CD4-positive, CD25-positive, alpha-beta regulatory T cell (primary cell): ENCODE data around the gene NYAP2. TPM values are rescaled to one million over a fixed set of nuclear protein-coding genes. Genes with fewer than 3 reads are reported as not detected.
A peak's percentile ranks its signal among the peaks of the same experiment; 100 is the strongest.

Experiments
- ATAC-seq, 2 donors: fragments of 150-1000 bp; cut with Tn5 transposase; one replicate each; pipeline ENCODE4 v1.10.0; 2021; ENCODE audit warnings: low read depth in 2 of 2, moderate number of reproducible peaks in 2 of 2, moderate library complexity in 1 of 2
- DNase-seq, 3 donors: peaks; one replicate each; pipeline versions ENCODE4 v3.0.0 to v3.0.0-alpha.2; 2012 to 2022; ENCODE audit warnings: mixed read lengths in 1 of 3
- H3K27ac ChIP-seq: one replicate; pipeline ENCODE4 v1.7.0; 2013; ENCODE audit warnings: mild to moderate bottlenecking, low read length; ENCODE audit not compliant: insufficient read depth, poor library complexity, severe bottlenecking
- H3K27me3 ChIP-seq: one replicate; pipeline ENCODE4 v1.7.0; 2013; ENCODE audit warnings: low read length; ENCODE audit not compliant: control insufficient read depth, insufficient read depth
- H3K36me3 ChIP-seq: one replicate; pipeline ENCODE4 v1.7.0; 2013; ENCODE audit warnings: mild to moderate bottlenecking, low read length, moderate library complexity; ENCODE audit not compliant: control insufficient read depth, insufficient read depth
- H3K4me1 ChIP-seq: 2 replicates; pipeline ENCODE4 v1.7.0; 2013; ENCODE audit warnings: mild to moderate bottlenecking, low read length; ENCODE audit not compliant: insufficient read depth, control insufficient read depth, poor library complexity, severe bottlenecking
- H3K4me3 ChIP-seq: one replicate; pipeline ENCODE4 v1.7.0; 2013; ENCODE audit warnings: low read depth, mild to moderate bottlenecking, low read length, moderate library complexity
- H3K9me3 ChIP-seq, 2 experiments: 1 replicate in 1 of 2; 2 replicates in 1 of 2; pipeline ENCODE4 v1.7.0; 2013; ENCODE audit warnings: low read length in 2 of 2, mild to moderate bottlenecking in 1 of 2, moderate library complexity in 1 of 2; ENCODE audit not compliant: control insufficient read depth in 2 of 2
- H3K27ac Mint-ChIP-seq, 3 donors: one replicate each; pipeline ENCODE4 v1.8.0; 2020 to 2022; ENCODE audit warnings: mild to moderate bottlenecking in 3 of 3, mixed read lengths in 3 of 3, moderate library complexity in 2 of 3
- H3K27me3 Mint-ChIP-seq: one replicate; pipeline ENCODE4 v1.8.0; 2022; ENCODE audit warnings: mild to moderate bottlenecking, mixed read lengths
- H3K36me3 Mint-ChIP-seq: one replicate; pipeline ENCODE4 v1.8.0; 2020; ENCODE audit warnings: mixed read lengths
- H3K4me1 Mint-ChIP-seq, 4 donors: one replicate each; pipeline ENCODE4 v1.8.0; 2020 to 2022; ENCODE audit warnings: mixed read lengths in 4 of 4, mild to moderate bottlenecking in 1 of 4
- H3K4me3 Mint-ChIP-seq, 4 donors: one replicate each; pipeline ENCODE4 v1.8.0; 2020 to 2022; ENCODE audit warnings: mild to moderate bottlenecking in 4 of 4, mixed read lengths in 4 of 4, moderate library complexity in 3 of 4
- H3K9me3 Mint-ChIP-seq, 7 donors: one replicate each; pipeline ENCODE4 v1.8.0; 2020 to 2022; ENCODE audit warnings: mixed read lengths in 7 of 7, mild to moderate bottlenecking in 3 of 7, moderate library complexity in 2 of 7
- polyA plus RNA-seq, 4 donors: library from polyadenylated mRNA; unstranded; fragments of 300-500 nt; fragmentation: Illumina TruSeq; gene quantifications; one replicate each; pipeline ENCODE4 v1.2.3, GENCODE V29; 2021
- total RNA-seq: library from RNA; stranded (reverse); gene quantifications from one replicate; pipeline ENCODE4 v1.2.3, GENCODE V29; 2022

Gene NYAP2
- total and polyA plus RNA-seq, 5 donors from 2014 or later: 0.20 TPM; not detected in 4

GRCh38 chr2:225598426-225598825 is 198.9 kb downstream of the NYAP2 start:
- H3K36me3 Mint-ChIP-seq: no peaks in the 10 kb centered on the region
- peaks cover 0 to 5% (median 0%) of the 10 kb centered on the region in 7 donors for H3K9me3 Mint-ChIP-seq
- ATAC-seq: no peak

DNA sequence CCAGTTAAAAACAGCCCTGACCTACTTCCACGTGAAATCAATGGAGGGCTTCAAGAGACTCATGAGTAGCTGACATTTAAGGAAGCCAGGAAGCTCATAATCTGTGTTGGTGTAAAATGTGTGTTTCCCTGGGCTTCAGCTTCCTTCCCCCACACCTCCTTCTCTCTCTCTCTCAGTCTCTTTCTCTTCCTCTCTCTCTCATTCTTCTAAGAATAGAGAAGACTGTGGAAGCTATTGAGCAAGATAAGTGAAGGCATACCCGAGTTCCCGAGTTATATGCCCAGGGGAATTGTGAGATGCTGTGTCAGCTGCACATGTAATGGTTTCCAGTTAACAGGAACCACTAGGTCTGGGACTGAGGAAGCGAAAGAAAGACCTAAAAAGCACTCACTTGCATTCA is 199.4 kb downstream of the NYAP2 start:
- no peaks in the 10 kb centered on the region for H3K36me3 ChIP-seq
- H3K9me3 ChIP-seq: no peaks in the 10 kb centered on the region
- H3K27ac ChIP-seq: no peak overlapping the region
- ATAC-seq: no peak
- Mint-ChIP-seq H3K4me3 (no peak overlapping the region), H3K27ac (no peak overlapping the region), H3K36me3 (no peaks in the 10 kb centered on the region), H3K4me1 (no peaks in the 10 kb centered on the region), H3K9me3 (peaks cover 0 to 5% (median 0%) of the 10 kb centered on the region in 7 donors), H3K27me3 (no peaks in the 10 kb centered on the region)
- no peak for DNase-seq
- H3K4me3 ChIP-seq: no peak overlapping the region
- H3K4me1 ChIP-seq: no peaks in the 10 kb centered on the region
- H3K27me3 ChIP-seq: no peaks in the 10 kb centered on the region

More at GRCh38 chr2:225598426-225598825, 198.9 kb downstream of the NYAP2 start:
- no peaks in the 10 kb centered on the region for H3K27me3 ChIP-seq
- Mint-ChIP-seq H3K4me1 (no peaks in the 10 kb centered on the region), H3K4me3 (no peak overlapping the region), H3K27ac (no peak overlapping the region), H3K27me3 (no peaks in the 10 kb centered on the region)
- H3K27ac ChIP-seq: no peak overlapping the region
- no peak overlapping the region for H3K4me3 ChIP-seq
- no peaks in the 10 kb centered on the region for H3K36me3 ChIP-seq
- H3K9me3 ChIP-seq: no peaks in the 10 kb centered on the region
- DNase-seq: no peak
- no peaks in the 10 kb centered on the region for H3K4me1 ChIP-seq

- Mint-ChIP-seq H3K36me3 (no peaks in the 10 kb centered on the region), H3K27me3 (no peaks in the 10 kb centered on the region), H3K27ac (no peak overlapping the region), H3K9me3 (peaks cover 0 to 5% (median 0%) of the 10 kb centered on the region in 7 donors), H3K4me1 (no peaks in the 10 kb centered on the region), H3K4me3 (no peak overlapping the region)
- ATAC-seq (no peak), DNase-seq (no peak)
- no peaks in the 10 kb centered on the region for H3K36me3 ChIP-seq
- no peak overlapping the region for H3K27ac ChIP-seq
- H3K27me3 ChIP-seq: no peaks in the 10 kb centered on the region
- no peak overlapping the region for H3K4me3 ChIP-seq
- no peaks in the 10 kb centered on the region for H3K4me1 ChIP-seq
- H3K9me3 ChIP-seq: no peaks in the 10 kb centered on the region
Observed at GRCh38 chr2:225599856-225600255, 200.3 kb downstream of the NYAP2 start.

DNA sequence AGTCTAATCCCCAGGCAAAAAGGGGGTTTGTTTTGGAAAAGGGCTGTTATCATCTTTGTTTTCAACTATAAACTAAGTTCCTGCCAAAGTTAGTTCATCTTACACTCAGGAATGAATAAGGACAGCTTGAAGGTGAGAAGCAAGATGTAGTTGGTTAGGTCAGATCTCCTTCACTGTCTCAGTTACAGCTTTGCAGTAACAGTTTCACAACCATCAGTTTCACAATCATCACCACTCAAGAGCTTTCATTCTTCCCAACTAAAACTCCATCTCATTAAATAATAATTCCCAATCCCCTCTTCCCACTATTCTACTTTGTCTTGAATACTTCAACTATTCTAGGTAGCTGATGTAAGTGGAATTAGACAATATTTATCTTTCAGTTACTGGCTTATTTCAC is 200.9 kb downstream of the NYAP2 start:
- DNase-seq: no peak
- no peaks in the 10 kb centered on the region for H3K27me3 Mint-ChIP-seq
- H3K4me1 Mint-ChIP-seq: no peaks in the 10 kb centered on the region
- H3K4me3 Mint-ChIP-seq: no peak overlapping the region
- Histone ChIP-seq H3K9me3 (no peaks in the 10 kb centered on the region), H3K36me3 (no peaks in the 10 kb centered on the region), H3K4me3 (no peak overlapping the region), H3K27me3 (no peaks in the 10 kb centered on the region), H3K27ac (no peak overlapping the region), H3K4me1 (no peaks in the 10 kb centered on the region)
- no peak for ATAC-seq
- peaks cover 0 to 5% (median 0%) of the 10 kb centered on the region in 7 donors for H3K9me3 Mint-ChIP-seq
- H3K36me3 Mint-ChIP-seq: no peaks in the 10 kb centered on the region
- H3K27ac Mint-ChIP-seq: no peak overlapping the region

DNA sequence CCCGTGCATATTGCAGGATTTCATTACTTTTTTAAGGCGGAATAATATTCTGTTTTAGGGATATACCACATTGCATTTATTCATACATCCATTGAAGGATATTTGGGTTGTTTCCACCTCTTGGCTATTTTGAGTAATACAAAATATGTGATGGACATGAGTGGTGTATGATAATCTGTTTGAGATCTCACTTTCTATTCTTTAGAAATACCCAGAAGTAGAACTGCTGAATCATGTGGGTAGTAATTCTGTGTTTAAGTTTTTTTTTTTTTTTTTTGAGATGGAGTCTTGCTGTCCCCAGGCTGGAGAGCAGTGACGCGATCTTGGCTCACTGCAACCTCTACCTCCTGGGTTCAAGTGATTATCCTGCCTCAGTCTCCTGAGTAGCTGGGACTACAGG is 201.4 kb downstream of the NYAP2 start:
- H3K27me3 ChIP-seq: no peaks in the 10 kb centered on the region
- Mint-ChIP-seq H3K9me3 (peaks cover 0 to 5% (median 0%) of the 10 kb centered on the region in 7 donors), H3K4me3 (no peak overlapping the region), H3K36me3 (no peaks in the 10 kb centered on the region), H3K4me1 (no peaks in the 10 kb centered on the region), H3K27ac (no peak overlapping the region), H3K27me3 (no peaks in the 10 kb centered on the region)
- H3K27ac ChIP-seq: no peak overlapping the region
- no peaks in the 10 kb centered on the region for H3K9me3 ChIP-seq
- H3K4me3 ChIP-seq: no peak overlapping the region
- H3K36me3 ChIP-seq: no peaks in the 10 kb centered on the region
- ATAC-seq (no peak), DNase-seq (no peak)
- no peaks in the 10 kb centered on the region for H3K4me1 ChIP-seq

DNA sequence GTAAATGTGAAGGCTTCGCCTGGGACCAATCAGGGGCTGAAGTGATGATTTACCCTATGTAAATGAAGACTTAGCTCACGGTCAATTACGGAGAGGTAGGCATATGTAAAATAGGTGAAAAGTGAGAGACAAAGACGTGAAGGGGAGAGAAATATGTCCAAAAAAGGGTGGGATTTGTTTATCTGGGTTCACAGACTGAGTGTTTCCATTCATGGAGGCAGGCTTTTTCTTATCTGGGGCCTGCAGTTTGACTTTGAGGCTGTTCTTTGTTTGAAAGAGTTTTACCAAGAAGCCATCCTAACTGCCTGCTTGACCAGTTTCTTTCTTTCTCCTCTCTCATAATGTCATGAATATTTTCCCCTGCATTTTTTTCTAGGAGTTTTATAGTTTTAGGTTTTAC is 202.7 kb downstream of the NYAP2 start:
- Histone ChIP-seq H3K4me1 (no peaks in the 10 kb centered on the region), H3K27me3 (no peaks in the 10 kb centered on the region), H3K4me3 (no peak overlapping the region), H3K9me3 (no peaks in the 10 kb centered on the region), H3K27ac (no peak overlapping the region), H3K36me3 (no peaks in the 10 kb centered on the region)
- DNase-seq (no peak), ATAC-seq (no peak)
- H3K4me1 Mint-ChIP-seq: no peaks in the 10 kb centered on the region
- H3K27me3 Mint-ChIP-seq: no peaks in the 10 kb centered on the region
- no peak overlapping the region for H3K27ac Mint-ChIP-seq
- H3K9me3 Mint-ChIP-seq: peaks cover 0 to 5% (median 0%) of the 10 kb centered on the region in 7 donors
- H3K4me3 Mint-ChIP-seq: no peak overlapping the region
- no peaks in the 10 kb centered on the region for H3K36me3 Mint-ChIP-seq

GRCh38 chr2:225608136-225608535 is 208.6 kb downstream of the NYAP2 start:
- no peak overlapping the region for H3K4me3 Mint-ChIP-seq
- no peaks in the 10 kb centered on the region for H3K4me1 ChIP-seq
- H3K36me3 Mint-ChIP-seq: no peaks in the 10 kb centered on the region
- no peak overlapping the region for H3K27ac ChIP-seq
- H3K4me3 ChIP-seq: no peak overlapping the region
- no peaks in the 10 kb centered on the region for H3K4me1 Mint-ChIP-seq
- ATAC-seq (no peak), DNase-seq (no peak)
- H3K27me3 Mint-ChIP-seq: no peaks in the 10 kb centered on the region
- H3K27ac Mint-ChIP-seq: no peak overlapping the region
- H3K36me3 ChIP-seq: no peaks in the 10 kb centered on the region
- H3K9me3 ChIP-seq: no peaks in the 10 kb centered on the region
- no peaks in the 10 kb centered on the region for H3K27me3 ChIP-seq
- peaks cover 0 to 2% (median 0%) of the 10 kb centered on the region in 7 donors for H3K9me3 Mint-ChIP-seq

DNA sequence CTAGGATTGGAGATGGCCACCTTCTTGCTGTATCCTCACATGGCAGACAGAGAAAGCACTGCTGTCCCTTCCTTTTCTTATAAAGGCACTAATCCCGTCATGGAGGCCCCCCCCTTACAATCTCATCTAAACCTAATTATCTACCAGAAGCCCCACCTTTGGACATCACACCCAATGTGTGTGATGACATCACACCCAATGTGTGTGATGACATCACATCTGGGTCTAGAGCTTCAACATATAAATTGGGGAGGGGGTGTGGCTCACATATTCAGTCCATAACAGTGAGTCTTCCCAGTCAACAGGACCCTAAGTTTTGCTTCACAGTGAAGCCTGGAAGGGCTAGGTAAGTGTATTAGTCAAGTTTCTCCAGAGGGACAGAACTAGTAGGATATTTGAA is 213.1 kb downstream of the NYAP2 start:
- DNase-seq (peak in 1 of 3 donors; percentile 0), ATAC-seq (no peak)
- H3K4me3 ChIP-seq: no peak overlapping the region
- H3K36me3 ChIP-seq: no peaks in the 10 kb centered on the region
- H3K4me3 Mint-ChIP-seq: no peak overlapping the region
- H3K27me3 ChIP-seq: no peaks in the 10 kb centered on the region
- H3K9me3 Mint-ChIP-seq: peaks cover 0 to 2% (median 0%) of the 10 kb centered on the region in 7 donors
- no peak overlapping the region for H3K27ac ChIP-seq
- H3K27ac Mint-ChIP-seq: no peak overlapping the region
- H3K27me3 Mint-ChIP-seq: no peaks in the 10 kb centered on the region
- H3K4me1 Mint-ChIP-seq: no peaks in the 10 kb centered on the region
- no peaks in the 10 kb centered on the region for H3K9me3 ChIP-seq
- H3K4me1 ChIP-seq: no peaks in the 10 kb centered on the region
- no peaks in the 10 kb centered on the region for H3K36me3 Mint-ChIP-seq
